OCI-LY7 (cell line): Measurements from ENCODE around the gene SOX8.

ENCODE experiments used
- EZH2phosphoT487 ChIP-seq: fragments of 200-600 bp; sonication (generic); IDR thresholded peaks from 2 replicates; pipeline ENCODE4 v1.6.1; 2018; ENCODE audit warnings: low read depth, borderline replicate concordance, mild to moderate bottlenecking, mixed run types, antibody characterized with exemption, low read length, moderate library complexity, mixed read lengths
- TF ChIP-seq, protein P1 (sequence below): fragments of 200-600 bp; sonication (generic); conservative IDR thresholded peaks from 2 replicates; pipeline ENCODE4 v1.5.1; 2014; ENCODE audit warnings: mild to moderate bottlenecking, antibody characterized with exemption, low read length, moderate library complexity, mixed read lengths

DNA sequence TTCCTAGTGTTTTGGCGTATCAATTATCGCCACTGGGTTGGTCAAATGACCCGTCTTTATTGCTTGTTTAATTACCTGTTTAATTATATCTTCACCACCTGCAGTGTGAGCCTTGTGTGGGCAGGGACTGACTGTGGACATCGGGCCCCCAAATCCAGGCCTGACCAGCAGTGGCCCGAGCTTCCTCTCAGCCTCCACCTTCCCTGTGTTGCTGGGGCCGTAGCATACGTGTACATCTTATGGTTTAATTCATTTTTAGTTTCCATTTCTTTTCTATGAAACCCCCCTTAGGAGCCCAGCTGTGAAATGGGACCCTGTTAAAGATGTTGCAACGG lies 9.6 kb upstream of the SOX8 start:
- TF ChIP-seq, protein P1, sequence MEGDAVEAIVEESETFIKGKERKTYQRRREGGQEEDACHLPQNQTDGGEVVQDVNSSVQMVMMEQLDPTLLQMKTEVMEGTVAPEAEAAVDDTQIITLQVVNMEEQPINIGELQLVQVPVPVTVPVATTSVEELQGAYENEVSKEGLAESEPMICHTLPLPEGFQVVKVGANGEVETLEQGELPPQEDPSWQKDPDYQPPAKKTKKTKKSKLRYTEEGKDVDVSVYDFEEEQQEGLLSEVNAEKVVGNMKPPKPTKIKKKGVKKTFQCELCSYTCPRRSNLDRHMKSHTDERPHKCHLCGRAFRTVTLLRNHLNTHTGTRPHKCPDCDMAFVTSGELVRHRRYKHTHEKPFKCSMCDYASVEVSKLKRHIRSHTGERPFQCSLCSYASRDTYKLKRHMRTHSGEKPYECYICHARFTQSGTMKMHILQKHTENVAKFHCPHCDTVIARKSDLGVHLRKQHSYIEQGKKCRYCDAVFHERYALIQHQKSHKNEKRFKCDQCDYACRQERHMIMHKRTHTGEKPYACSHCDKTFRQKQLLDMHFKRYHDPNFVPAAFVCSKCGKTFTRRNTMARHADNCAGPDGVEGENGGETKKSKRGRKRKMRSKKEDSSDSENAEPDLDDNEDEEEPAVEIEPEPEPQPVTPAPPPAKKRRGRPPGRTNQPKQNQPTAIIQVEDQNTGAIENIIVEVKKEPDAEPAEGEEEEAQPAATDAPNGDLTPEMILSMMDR, result no peak
- TF ChIP-seq EZH2phosphoT487, result no peak
